Neural progenitor cell (in vitro differentiated cells): Measurements from ENCODE around the gene SUPT3H.

Source experiments
- EZH2 ChIP-seq: fragments of 200-600 bp; sonication (generic); IDR thresholded peaks from 2 replicates; pipeline ENCODE4 v1.6.1; 2017; ENCODE audit warnings: antibody characterized with exemption, mild to moderate bottlenecking, moderate library complexity
- TF ChIP-seq, protein P1 (sequence below): fragments of 200-600 bp; sonication (generic); IDR thresholded peaks from 2 replicates; pipeline ENCODE4 v1.5.1; 2017; ENCODE audit warnings: antibody characterized with exemption, mild to moderate bottlenecking

DNA sequence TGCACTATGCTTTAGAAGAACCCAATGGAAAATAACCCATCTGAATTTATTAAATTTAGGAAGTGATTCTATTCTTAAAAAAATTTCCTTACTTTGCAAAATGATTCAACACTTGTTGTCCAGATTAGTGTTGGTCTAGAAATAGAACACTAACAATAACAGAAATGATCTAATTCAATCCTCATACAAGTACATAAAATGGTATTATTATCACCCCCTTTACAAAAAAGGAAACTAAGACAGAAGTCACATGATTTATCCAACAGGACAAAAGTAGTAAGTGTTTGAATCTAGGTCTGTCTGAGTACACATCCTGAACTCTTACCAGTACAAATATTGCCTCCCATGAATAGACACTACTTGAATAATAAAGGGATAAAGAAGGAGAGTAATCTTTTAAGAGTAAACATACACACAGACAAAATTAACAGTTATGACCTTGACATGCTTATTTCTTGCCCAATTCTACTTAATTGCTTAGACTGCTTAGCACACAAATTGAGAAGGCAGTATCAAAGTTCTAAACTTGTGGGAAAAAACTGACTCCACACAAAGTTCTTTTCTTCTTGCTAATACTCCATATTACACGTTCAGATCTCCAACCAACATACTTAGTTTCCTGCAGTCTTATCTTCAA lies 245.0 kb downstream of the SUPT3H start:
- TF ChIP-seq, protein P1, sequence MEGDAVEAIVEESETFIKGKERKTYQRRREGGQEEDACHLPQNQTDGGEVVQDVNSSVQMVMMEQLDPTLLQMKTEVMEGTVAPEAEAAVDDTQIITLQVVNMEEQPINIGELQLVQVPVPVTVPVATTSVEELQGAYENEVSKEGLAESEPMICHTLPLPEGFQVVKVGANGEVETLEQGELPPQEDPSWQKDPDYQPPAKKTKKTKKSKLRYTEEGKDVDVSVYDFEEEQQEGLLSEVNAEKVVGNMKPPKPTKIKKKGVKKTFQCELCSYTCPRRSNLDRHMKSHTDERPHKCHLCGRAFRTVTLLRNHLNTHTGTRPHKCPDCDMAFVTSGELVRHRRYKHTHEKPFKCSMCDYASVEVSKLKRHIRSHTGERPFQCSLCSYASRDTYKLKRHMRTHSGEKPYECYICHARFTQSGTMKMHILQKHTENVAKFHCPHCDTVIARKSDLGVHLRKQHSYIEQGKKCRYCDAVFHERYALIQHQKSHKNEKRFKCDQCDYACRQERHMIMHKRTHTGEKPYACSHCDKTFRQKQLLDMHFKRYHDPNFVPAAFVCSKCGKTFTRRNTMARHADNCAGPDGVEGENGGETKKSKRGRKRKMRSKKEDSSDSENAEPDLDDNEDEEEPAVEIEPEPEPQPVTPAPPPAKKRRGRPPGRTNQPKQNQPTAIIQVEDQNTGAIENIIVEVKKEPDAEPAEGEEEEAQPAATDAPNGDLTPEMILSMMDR: no peak
- no peak for TF ChIP-seq EZH2
